OCI-LY3 (cell line): ENCODE results near the gene ARGLU1.

ENCODE experiments used
- H2AFZ ChIP-seq: fragments of 200-600, 300-600 bp; shearing (Covaris generic); 2 replicates; pipeline ENCODE4 v1.6.0; 2014; ENCODE audit warnings: antibody characterized with exemption, low read depth, low read length
- H3K27ac ChIP-seq: fragments of 200-600, 300-600 bp; sonication (generic); 2 replicates; pipeline ENCODE4 v1.5.1; 2014; ENCODE audit warnings: mild to moderate bottlenecking, low read length, moderate library complexity, mixed read lengths
- H3K27me3 ChIP-seq: fragments of 200-600, 300-600 bp; sonication (generic); 2 replicates; pipeline ENCODE4 v1.6.1; 2014; ENCODE audit warnings: low read depth, low read length, mixed read lengths
- H3K36me3 ChIP-seq: fragments of 200-600, 300-600 bp; sonication (generic); replicated peaks from 2 replicates; pipeline ENCODE3; 2014; ENCODE audit warnings: low read depth, low read length, mixed read lengths
- H3K4me1 ChIP-seq: fragments of 300-600, 200-600 bp; sonication (generic); 2 replicates; pipeline ENCODE4 v1.6.1; 2014; ENCODE audit warnings: low read length, mixed read lengths
- H3K4me2 ChIP-seq: fragments of 200-600, 300-600 bp; sonication (generic); 2 replicates; pipeline ENCODE4 v1.6.1; 2014; ENCODE audit warnings: low read length, mixed read lengths
- H3K4me3 ChIP-seq: fragments of 300-600, 200-600 bp; sonication (generic); 2 replicates; pipeline ENCODE4 v1.5.1; 2014; ENCODE audit warnings: antibody characterized with exemption, mild to moderate bottlenecking, low read length, moderate library complexity
- H3K79me2 ChIP-seq: fragments of 300-600, 200-600 bp; shearing (Covaris generic); 2 replicates; pipeline ENCODE4 v1.6.1; 2014; ENCODE audit warnings: mild to moderate bottlenecking, low read length, mixed read lengths
- H3K9ac ChIP-seq: fragments of 300-600, 200-600 bp; shearing (Covaris generic); 2 replicates; pipeline ENCODE4 v1.6.0; 2014; ENCODE audit warnings: mild to moderate bottlenecking, low read length, moderate library complexity
- H3K9me3 ChIP-seq: fragments of 200-600, 300-600 bp; shearing (Covaris generic); 2 replicates; pipeline ENCODE4 v1.6.1; 2014; ENCODE audit warnings: low read length, mixed read lengths; ENCODE audit not compliant: insufficient read depth
- H4K20me1 ChIP-seq: fragments of 200-600, 300-600 bp; sonication (generic); 2 replicates; pipeline ENCODE4 v1.6.1; 2016; ENCODE audit warnings: low read length, mixed read lengths; ENCODE audit not compliant: insufficient read depth
- EZH2phosphoT487 ChIP-seq: fragments of 200-600 bp; shearing (Covaris generic); IDR thresholded peaks from 2 replicates; pipeline ENCODE4 v1.6.1; 2018; ENCODE audit warnings: antibody characterized with exemption, mixed run types, low read depth
- TF ChIP-seq, protein P1 (sequence below): fragments of 200-600, 300-600 bp; sonication (generic); IDR thresholded peaks from 2 replicates; pipeline ENCODE4 v1.5.1; 2014; ENCODE audit warnings: antibody characterized with exemption, low read length, low read depth

The ARGLU1 gene

GRCh38 chr13:106522112-106522705 is 45.7 kb downstream of the ARGLU1 start:
- Histone ChIP-seq H3K9ac (no peak overlapping the region), H3K27ac (no peak overlapping the region), H3K27me3 (no peaks in the 10 kb centered on the region), H2AFZ (no peak overlapping the region), H3K4me1 (no peaks in the 10 kb centered on the region), H3K4me2 (no peak overlapping the region), H3K36me3 (no peaks in the 10 kb centered on the region), H4K20me1 (no peaks in the 10 kb centered on the region), H3K4me3 (no peak overlapping the region), H3K79me2 (no peaks in the 10 kb centered on the region), H3K9me3 (no peaks in the 10 kb centered on the region)
- TF ChIP-seq, protein P1, sequence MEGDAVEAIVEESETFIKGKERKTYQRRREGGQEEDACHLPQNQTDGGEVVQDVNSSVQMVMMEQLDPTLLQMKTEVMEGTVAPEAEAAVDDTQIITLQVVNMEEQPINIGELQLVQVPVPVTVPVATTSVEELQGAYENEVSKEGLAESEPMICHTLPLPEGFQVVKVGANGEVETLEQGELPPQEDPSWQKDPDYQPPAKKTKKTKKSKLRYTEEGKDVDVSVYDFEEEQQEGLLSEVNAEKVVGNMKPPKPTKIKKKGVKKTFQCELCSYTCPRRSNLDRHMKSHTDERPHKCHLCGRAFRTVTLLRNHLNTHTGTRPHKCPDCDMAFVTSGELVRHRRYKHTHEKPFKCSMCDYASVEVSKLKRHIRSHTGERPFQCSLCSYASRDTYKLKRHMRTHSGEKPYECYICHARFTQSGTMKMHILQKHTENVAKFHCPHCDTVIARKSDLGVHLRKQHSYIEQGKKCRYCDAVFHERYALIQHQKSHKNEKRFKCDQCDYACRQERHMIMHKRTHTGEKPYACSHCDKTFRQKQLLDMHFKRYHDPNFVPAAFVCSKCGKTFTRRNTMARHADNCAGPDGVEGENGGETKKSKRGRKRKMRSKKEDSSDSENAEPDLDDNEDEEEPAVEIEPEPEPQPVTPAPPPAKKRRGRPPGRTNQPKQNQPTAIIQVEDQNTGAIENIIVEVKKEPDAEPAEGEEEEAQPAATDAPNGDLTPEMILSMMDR, result no peak
- no peak for TF ChIP-seq EZH2phosphoT487

DNA sequence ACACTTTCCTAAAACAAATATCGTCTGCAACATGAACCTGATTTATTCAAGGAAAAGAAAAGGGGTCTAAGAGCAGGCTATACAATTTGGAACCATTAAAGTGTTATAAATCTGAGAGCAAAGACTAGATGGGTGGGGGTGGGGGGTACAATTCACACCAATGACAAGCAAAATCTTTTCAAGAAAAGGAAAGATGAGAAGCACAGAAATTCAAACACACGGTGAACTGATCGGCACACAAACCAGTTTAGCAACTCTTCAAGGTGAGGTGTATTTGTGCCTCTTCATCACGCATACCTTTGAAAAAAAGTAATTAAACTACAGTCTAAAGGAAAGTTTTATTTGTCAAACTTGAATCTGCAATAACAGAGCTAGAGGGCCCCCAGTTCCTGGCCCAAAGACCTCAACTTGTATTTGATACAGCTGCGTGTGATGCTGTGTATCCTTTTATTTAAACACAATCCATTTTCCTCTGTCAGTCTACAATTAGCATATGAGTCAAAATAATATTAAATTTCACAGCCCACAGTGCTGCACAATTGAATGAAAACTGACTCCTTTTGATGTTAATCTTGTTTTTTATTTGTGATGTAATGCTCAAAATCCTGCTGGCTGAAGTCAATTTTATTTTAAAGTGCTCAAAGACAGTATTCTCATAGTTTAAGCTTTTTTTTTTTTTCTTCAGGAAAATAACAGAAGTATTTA is 46.7 kb downstream of the ARGLU1 start:
- no peak overlapping the region for H3K27ac ChIP-seq
- no peak overlapping the region for H3K4me2 ChIP-seq
- TF ChIP-seq, protein P1, result no peak
- no peak for TF ChIP-seq EZH2phosphoT487
- no peaks in the 10 kb centered on the region for H3K27me3 ChIP-seq
- H3K79me2 ChIP-seq, result no peaks in the 10 kb centered on the region
- no peak overlapping the region for H3K9ac ChIP-seq
- H2AFZ ChIP-seq, result no peak overlapping the region
- H4K20me1 ChIP-seq, result no peaks in the 10 kb centered on the region
- no peaks in the 10 kb centered on the region for H3K9me3 ChIP-seq
- no peaks in the 10 kb centered on the region for H3K4me1 ChIP-seq
- H3K4me3 ChIP-seq, result no peak overlapping the region
- H3K36me3 ChIP-seq, result no peaks in the 10 kb centered on the region

- H3K4me1 ChIP-seq, result no peaks in the 10 kb centered on the region
- H3K4me2 ChIP-seq, result no peak overlapping the region
- H3K79me2 ChIP-seq, result no peaks in the 10 kb centered on the region
- H3K36me3 ChIP-seq, result no peaks in the 10 kb centered on the region
- no peak overlapping the region for H2AFZ ChIP-seq
- H3K27ac ChIP-seq, result no peak overlapping the region
- H3K27me3 ChIP-seq, result no peaks in the 10 kb centered on the region
- TF ChIP-seq EZH2phosphoT487, result no peak
- TF ChIP-seq, protein P1, result peak; percentile 27; the same call in 1 of the 2 replicates
- no peaks in the 10 kb centered on the region for H4K20me1 ChIP-seq
- no peak overlapping the region for H3K9ac ChIP-seq
- no peaks in the 10 kb centered on the region for H3K9me3 ChIP-seq
- no peak overlapping the region for H3K4me3 ChIP-seq
These were observed 47.5 kb downstream of the ARGLU1 start for GRCh38 chr13:106520251-106521054.

- Histone ChIP-seq H3K27ac (no peak overlapping the region), H3K36me3 (no peaks in the 10 kb centered on the region), H3K4me2 (no peak overlapping the region), H3K79me2 (no peaks in the 10 kb centered on the region), H3K27me3 (no peaks in the 10 kb centered on the region), H3K9me3 (no peaks in the 10 kb centered on the region), H4K20me1 (no peaks in the 10 kb centered on the region), H2AFZ (no peak overlapping the region), H3K9ac (no peak overlapping the region), H3K4me1 (no peaks in the 10 kb centered on the region), H3K4me3 (no peak overlapping the region)
- TF ChIP-seq EZH2phosphoT487, result no peak
- TF ChIP-seq, protein P1, result no peak
These were observed 49.4 kb downstream of the ARGLU1 start for GRCh38 chr13:106518512-106518911.
